Measurements from ENCODE around the gene TGM4. TPM values are rescaled to one million over a fixed set of nuclear protein-coding genes. Genes with fewer than 3 reads are reported as not detected.

Gene TGM4
- total RNA-seq, 1 donor from 2014 or later = not detected

DNA sequence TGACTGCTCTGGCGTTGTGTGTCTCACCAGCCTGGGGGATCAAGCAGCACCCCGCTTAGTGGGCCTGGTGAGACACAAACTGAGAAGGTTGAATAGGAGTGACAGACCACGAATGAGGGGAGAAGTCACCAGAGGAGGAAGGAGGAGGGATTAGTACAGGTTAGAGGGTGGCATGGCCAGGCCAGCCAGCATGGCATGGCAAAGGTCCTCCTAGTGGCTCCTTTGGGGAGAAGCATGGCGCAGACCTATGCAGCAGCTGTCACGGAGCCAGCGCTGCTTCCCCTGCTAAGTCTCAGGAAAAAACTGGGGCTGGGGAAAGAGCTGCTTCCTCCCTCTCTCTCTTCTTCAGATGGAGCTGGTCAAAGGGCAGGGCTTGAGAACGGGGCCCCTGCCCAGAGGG, 53.0 kb downstream of the TGM4 start:
- no peak overlapping the region for H3K27ac ChIP-seq (replicated peaks)
- TF ChIP-seq, protein P1, sequence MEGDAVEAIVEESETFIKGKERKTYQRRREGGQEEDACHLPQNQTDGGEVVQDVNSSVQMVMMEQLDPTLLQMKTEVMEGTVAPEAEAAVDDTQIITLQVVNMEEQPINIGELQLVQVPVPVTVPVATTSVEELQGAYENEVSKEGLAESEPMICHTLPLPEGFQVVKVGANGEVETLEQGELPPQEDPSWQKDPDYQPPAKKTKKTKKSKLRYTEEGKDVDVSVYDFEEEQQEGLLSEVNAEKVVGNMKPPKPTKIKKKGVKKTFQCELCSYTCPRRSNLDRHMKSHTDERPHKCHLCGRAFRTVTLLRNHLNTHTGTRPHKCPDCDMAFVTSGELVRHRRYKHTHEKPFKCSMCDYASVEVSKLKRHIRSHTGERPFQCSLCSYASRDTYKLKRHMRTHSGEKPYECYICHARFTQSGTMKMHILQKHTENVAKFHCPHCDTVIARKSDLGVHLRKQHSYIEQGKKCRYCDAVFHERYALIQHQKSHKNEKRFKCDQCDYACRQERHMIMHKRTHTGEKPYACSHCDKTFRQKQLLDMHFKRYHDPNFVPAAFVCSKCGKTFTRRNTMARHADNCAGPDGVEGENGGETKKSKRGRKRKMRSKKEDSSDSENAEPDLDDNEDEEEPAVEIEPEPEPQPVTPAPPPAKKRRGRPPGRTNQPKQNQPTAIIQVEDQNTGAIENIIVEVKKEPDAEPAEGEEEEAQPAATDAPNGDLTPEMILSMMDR (IDR thresholded peaks at IDR 0.05; ENCODE audit: borderline replicate concordance) = no peak
- DNase-seq = no peak
- H3K4me3 ChIP-seq = no peak overlapping the region
- intact Hi-C loops (cut with micrococcal nuclease) = no loop called here
- peaks cover 71% of the 10 kb centered on the region for H3K36me3 ChIP-seq
- no peaks in the 10 kb centered on the region for H3K27me3 ChIP-seq (ENCODE audit: low read depth)
- H3K9me3 ChIP-seq (replicated peaks) = no peaks in the 10 kb centered on the region
- peaks cover 15% of the 10 kb centered on the region for H3K4me1 ChIP-seq

DNA sequence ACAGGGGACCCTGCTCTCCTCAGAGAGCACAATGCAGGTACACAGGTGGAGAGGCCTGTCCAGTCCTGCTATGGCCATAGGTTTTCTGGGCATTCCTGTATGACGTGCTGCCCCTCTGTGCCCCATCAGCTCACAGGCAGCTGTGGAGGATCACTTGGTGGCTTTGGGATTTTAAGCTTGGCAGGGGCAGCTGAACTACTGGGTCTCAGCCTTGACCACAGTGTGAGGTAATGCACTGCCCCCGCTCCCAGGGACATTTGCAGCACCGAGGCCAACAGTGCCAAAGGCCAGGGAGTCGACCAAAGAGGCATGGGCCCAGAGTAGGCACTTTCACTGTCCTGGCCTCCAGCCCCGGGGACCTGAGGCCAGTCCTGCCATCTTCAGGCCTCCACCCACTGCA, 55.4 kb downstream of the TGM4 start:
- H3K4me1 ChIP-seq = peaks cover 11% of the 10 kb centered on the region
- TF ChIP-seq, protein P1 (IDR thresholded peaks at IDR 0.05; ENCODE audit: borderline replicate concordance) = no peak
- DNase-seq = no peak
- no peak overlapping the region for H3K4me3 ChIP-seq
- no peaks in the 10 kb centered on the region for H3K9me3 ChIP-seq (replicated peaks)
- peaks cover 72% of the 10 kb centered on the region for H3K36me3 ChIP-seq
- intact Hi-C loops (cut with micrococcal nuclease) = no loop called here
- H3K27ac ChIP-seq (replicated peaks) = no peak overlapping the region
- no peaks in the 10 kb centered on the region for H3K27me3 ChIP-seq (ENCODE audit: low read depth)

DNA sequence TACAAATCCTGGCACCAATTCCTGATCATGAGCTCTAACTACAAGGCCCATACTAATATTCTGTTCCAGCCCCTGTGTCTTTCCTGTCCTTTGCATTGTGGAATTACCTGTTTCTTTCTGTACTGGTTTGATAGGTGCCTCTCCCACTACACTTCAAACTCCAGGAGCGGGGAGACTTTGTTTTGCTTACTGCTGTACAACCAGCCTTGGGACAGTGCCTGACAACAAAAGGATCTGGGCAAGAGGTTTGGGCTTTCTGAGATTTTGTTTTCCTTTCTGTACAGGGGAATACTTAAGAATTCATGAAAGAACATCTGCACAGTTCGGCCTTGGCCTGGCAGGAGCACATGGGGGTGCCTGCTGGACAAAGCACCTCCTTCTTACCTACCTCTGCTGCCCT, 56.5 kb downstream of the TGM4 start:
- Histone ChIP-seq H3K4me3 (no peak overlapping the region), H3K27me3 (ENCODE audit: low read depth) (no peaks in the 10 kb centered on the region)
- TF ChIP-seq, protein P1 (IDR thresholded peaks at IDR 0.05; ENCODE audit: borderline replicate concordance) = no peak

DNA sequence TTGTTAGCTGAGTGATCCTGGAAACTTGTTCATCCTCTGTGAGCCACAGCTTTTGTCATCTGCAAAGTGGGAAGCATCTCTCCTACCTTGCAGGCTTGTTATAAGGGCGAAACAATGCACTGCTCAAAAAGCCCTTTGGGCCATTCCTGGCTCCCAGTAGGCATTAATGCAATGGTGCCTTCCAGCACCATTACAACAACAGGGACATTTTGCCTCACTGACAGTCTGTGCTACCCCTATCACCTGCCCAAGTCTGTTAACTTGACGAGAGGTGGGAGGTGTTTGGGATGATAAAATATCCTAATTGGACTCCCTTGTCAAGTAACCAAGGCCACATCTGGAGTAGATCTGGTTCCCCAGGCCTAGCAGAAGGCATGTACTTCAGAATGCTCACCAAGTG, 57.4 kb downstream of the TGM4 start:
- H3K9me3 ChIP-seq (replicated peaks) = no peaks in the 10 kb centered on the region
- intact Hi-C loops (cut with micrococcal nuclease) = no loop called here
- TF ChIP-seq, protein P1 (IDR thresholded peaks at IDR 0.05; ENCODE audit: borderline replicate concordance) = no peak
- H3K27me3 ChIP-seq (ENCODE audit: low read depth) = no peaks in the 10 kb centered on the region
- no peak overlapping the region for H3K4me3 ChIP-seq
- DNase-seq = no peak
- peaks cover 70% of the 10 kb centered on the region for H3K36me3 ChIP-seq
- peaks cover 10% of the 10 kb centered on the region for H3K4me1 ChIP-seq
- H3K27ac ChIP-seq (replicated peaks) = no peak overlapping the region

More for the DNA sequence above, 56.5 kb downstream of the TGM4 start:
- H3K27ac ChIP-seq (replicated peaks) = no peak overlapping the region
- no peaks in the 10 kb centered on the region for H3K9me3 ChIP-seq (replicated peaks)
- intact Hi-C loops (cut with micrococcal nuclease) = no loop called here
- peaks cover 74% of the 10 kb centered on the region for H3K36me3 ChIP-seq
- DNase-seq = no peak
- peaks cover 10% of the 10 kb centered on the region for H3K4me1 ChIP-seq

DNA sequence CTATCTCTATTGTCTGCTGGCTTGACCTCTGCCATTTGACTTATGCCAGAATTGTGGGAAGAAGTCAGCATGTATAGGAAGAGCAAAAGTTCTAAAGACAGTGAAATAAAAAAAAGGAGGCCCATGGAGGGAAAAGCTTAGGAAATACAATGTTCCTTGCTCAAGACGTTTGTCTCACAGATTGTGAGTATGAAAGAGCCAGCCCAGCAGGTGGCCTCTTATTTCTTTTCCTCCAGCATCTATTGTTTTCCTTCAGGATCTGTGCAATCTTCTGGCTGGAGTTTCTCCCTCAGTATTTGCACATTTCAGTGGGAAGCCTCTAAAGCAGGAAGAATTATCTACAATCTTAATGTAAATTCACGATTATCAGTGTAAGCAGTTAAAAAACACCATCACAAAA, 57.9 kb downstream of the TGM4 start:
- Histone ChIP-seq H3K4me1 (peaks cover 10% of the 10 kb centered on the region), H3K9me3 (replicated peaks) (no peaks in the 10 kb centered on the region), H3K27me3 (ENCODE audit: low read depth) (no peaks in the 10 kb centered on the region), H3K27ac (replicated peaks) (no peak overlapping the region), H3K4me3 (no peak overlapping the region), H3K36me3 (peaks cover 67% of the 10 kb centered on the region)
- DNase-seq = no peak
- intact Hi-C loops (cut with micrococcal nuclease) = no loop called here
- TF ChIP-seq, protein P1 (IDR thresholded peaks at IDR 0.05; ENCODE audit: borderline replicate concordance) = no peak

All from left ventricle myocardium inferior (tissue), 1 donor.